ENCODE data around the gene NIPAL3.

NIPAL3 gene

DNA sequence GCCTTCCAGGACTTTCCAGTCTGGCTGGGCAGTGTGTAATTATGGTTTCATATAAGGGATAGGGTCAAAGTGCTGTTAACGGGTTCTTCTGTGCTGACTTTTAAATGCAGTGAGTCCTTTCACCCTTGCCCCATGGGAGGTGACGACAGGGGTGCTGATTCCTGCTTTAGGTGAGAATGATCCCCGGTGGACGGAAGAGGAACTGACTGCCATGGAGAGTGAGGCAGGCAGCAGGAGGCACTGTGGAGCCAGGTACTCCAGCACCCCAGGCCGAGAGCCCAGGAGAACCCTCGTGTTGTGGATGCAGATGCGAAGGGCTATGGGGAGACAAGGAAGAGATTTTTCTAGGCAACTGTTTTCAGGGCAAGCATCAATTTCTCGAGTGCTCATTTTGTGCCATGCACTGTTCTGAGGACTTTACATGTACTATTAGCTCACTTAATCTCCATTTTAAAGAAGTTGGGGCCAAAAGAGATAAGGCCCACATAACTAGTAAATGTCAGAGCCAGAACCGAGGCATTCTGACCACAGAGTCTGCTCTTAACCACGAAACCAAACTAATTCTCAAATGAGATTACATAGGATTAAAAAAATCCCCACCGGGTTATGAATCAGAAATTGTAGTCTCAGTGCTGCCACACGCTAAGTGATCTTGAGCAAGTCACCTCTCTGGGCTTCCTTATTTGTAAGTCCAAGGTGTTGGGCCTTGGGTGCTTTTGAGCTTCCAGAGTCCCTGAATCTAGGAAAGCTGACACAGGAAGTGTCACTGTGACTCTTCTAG is 30.3 kb upstream of the NIPAL3 start:
- no peak overlapping the region for H3K4me3 ChIP-seq (ENCODE audit: low read depth, low read length)
- peak; percentile 59 for TF ChIP-seq CTCF (IDR thresholded peaks at IDR 0.05; ENCODE audit: low read depth, low read length)

- H3K4me3 ChIP-seq (ENCODE audit: low read depth, low read length): no peak overlapping the region
- TF ChIP-seq CTCF (IDR thresholded peaks at IDR 0.05; ENCODE audit: low read depth, low read length): no peak
These were observed 29.4 kb upstream of the NIPAL3 start for GRCh38 chr1:24386241-24386640.

- no peak for TF ChIP-seq CTCF (IDR thresholded peaks at IDR 0.05; ENCODE audit: low read depth, low read length)
- H3K4me3 ChIP-seq (ENCODE audit: low read depth, low read length): no peak overlapping the region
These were observed 28.7 kb upstream of the NIPAL3 start for GRCh38 chr1:24386931-24387330.

- H3K4me3 ChIP-seq (ENCODE audit: low read depth, low read length): no peak overlapping the region
- TF ChIP-seq CTCF (IDR thresholded peaks at IDR 0.05; ENCODE audit: low read depth, low read length): no peak
These were observed 27.9 kb upstream of the NIPAL3 start for GRCh38 chr1:24387636-24388175.

- H3K4me3 ChIP-seq (ENCODE audit: low read depth, low read length): no peak overlapping the region
- no peak for TF ChIP-seq CTCF (IDR thresholded peaks at IDR 0.05; ENCODE audit: low read depth, low read length)
These were observed 27.2 kb upstream of the NIPAL3 start for GRCh38 chr1:24388331-24388885.

DNA sequence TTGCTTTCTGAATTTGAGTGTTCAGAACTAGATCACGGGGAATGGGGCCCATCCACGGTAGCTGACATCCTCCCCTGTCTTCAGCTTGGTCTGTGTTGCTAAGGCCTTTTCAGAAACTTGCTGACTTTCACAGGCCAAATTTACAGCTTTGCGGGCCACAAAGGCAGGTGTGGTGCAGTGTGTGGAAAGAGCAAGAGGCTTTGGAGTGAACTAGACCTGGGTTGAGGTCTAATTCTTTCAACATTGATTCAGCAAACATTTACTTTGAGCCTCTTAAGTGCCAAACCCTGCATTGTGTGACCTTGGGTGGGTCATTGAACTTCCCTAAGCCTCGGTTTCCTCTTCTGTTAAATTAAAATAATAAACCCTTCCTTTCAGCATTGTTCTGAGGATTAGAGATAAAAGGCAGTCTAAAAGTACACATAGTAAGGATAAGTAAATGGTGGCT is 26.3 kb upstream of the NIPAL3 start:
- H3K4me3 ChIP-seq (ENCODE audit: low read depth, low read length): no peak overlapping the region
- no peak for TF ChIP-seq CTCF (IDR thresholded peaks at IDR 0.05; ENCODE audit: low read depth, low read length)
